ENCODE data around the gene SVEP1. TPM values are rescaled to one million over a fixed set of nuclear protein-coding genes. Genes with fewer than 3 reads are reported as not detected.

Gene SVEP1
- polyA plus RNA-seq, 1 donor (not counting 4 experiments of a cell fraction or from before 2014, with no cell fraction given) = 0.14 TPM

- TF ChIP-seq EZH2 (IDR thresholded peaks at IDR 0.05; ENCODE audit: low read length) = no peak
- TF ChIP-seq CTCF (optimal IDR thresholded peaks at IDR 0.05 in 1 of 3, IDR thresholded peaks at IDR 0.05 in 1 of 3, conservative IDR thresholded peaks at IDR 0.05 in 1 of 3; ENCODE audit: extremely low read depth in 1 of 3, insufficient read depth in 2 of 3, low read length in 3 of 3) = no peak
- no peaks in the 10 kb centered on the region for H3K4me1 ChIP-seq (ENCODE audit: control insufficient read depth, extremely low read depth, insufficient read depth, low read length)
- no peak overlapping the region for H3K4me2 ChIP-seq (ENCODE audit: control insufficient read depth, extremely low read depth, insufficient read depth, low read depth, low read length)
- H4K20me1 ChIP-seq (ENCODE audit: control insufficient read depth, extremely low read depth, insufficient read depth, low read length) = no peaks in the 10 kb centered on the region
- no peaks in the 10 kb centered on the region for H3K27me3 ChIP-seq (ENCODE audit: control insufficient read depth, extremely low read depth, insufficient read depth, low read length)
- H3K9ac ChIP-seq (ENCODE audit: control insufficient read depth, extremely low read depth, insufficient read depth, low read length) = no peak overlapping the region
- H3K4me3 ChIP-seq (ENCODE audit: control insufficient read depth in 2 of 3, extremely low read depth in 1 of 3, insufficient read depth in 2 of 3, low read depth in 1 of 3, low read length in 3 of 3) = no peak overlapping the region
- no peaks in the 10 kb centered on the region for H3K9me3 ChIP-seq (ENCODE audit: control insufficient read depth, low read depth, low read length)
- no peaks in the 10 kb centered on the region for H3K36me3 ChIP-seq (ENCODE audit: control insufficient read depth in 2 of 2, extremely low read depth in 1 of 2, insufficient read depth in 2 of 2, low read length in 2 of 2)
- FAIRE-seq (no peak), DNase-seq (ENCODE audit: low read depth, low spot score) (no peak)
- dilution Hi-C loops (cut with MboI; ENCODE audit: extremely low pct_ligation_motif_present, low sequenced_read_pairs) = no loop called here
- H3K79me2 ChIP-seq (ENCODE audit: control insufficient read depth, insufficient read depth, low read length) = no peaks in the 10 kb centered on the region
- H2AFZ ChIP-seq (ENCODE audit: control insufficient read depth, low read length) = no peak overlapping the region
- no peak overlapping the region for H3K27ac ChIP-seq (ENCODE audit: control insufficient read depth, insufficient read depth, low read length)
- H3K9me1 ChIP-seq (ENCODE audit: control insufficient read depth, extremely low read depth, insufficient read depth, low read length) = no peaks in the 10 kb centered on the region
These were observed 103.3 kb downstream of the SVEP1 start for GRCh38 chr9:110476251-110476650.

GRCh38 chr9:110472111-110472510 is 107.4 kb downstream of the SVEP1 start:
- TF ChIP-seq CTCF (optimal IDR thresholded peaks at IDR 0.05 in 1 of 3, IDR thresholded peaks at IDR 0.05 in 1 of 3, conservative IDR thresholded peaks at IDR 0.05 in 1 of 3; ENCODE audit: extremely low read depth in 1 of 3, insufficient read depth in 2 of 3, low read length in 3 of 3) = no peak
- TF ChIP-seq EZH2 (IDR thresholded peaks at IDR 0.05; ENCODE audit: low read length) = no peak
- H3K36me3 ChIP-seq (ENCODE audit: control insufficient read depth in 2 of 2, extremely low read depth in 1 of 2, insufficient read depth in 2 of 2, low read length in 2 of 2) = no peaks in the 10 kb centered on the region
- H3K9ac ChIP-seq (ENCODE audit: control insufficient read depth, extremely low read depth, insufficient read depth, low read length) = no peak overlapping the region
- no peak overlapping the region for H2AFZ ChIP-seq (ENCODE audit: control insufficient read depth, low read length)
- no peaks in the 10 kb centered on the region for H3K27me3 ChIP-seq (ENCODE audit: control insufficient read depth, extremely low read depth, insufficient read depth, low read length)
- dilution Hi-C loops (cut with MboI; ENCODE audit: extremely low pct_ligation_motif_present, low sequenced_read_pairs) = no loop called here
- H4K20me1 ChIP-seq (ENCODE audit: control insufficient read depth, extremely low read depth, insufficient read depth, low read length) = no peaks in the 10 kb centered on the region
- H3K9me3 ChIP-seq (ENCODE audit: control insufficient read depth, low read depth, low read length) = no peaks in the 10 kb centered on the region
- DNase-seq (ENCODE audit: low read depth, low spot score) (no peak), FAIRE-seq (no peak)
- H3K79me2 ChIP-seq (ENCODE audit: control insufficient read depth, insufficient read depth, low read length) = no peaks in the 10 kb centered on the region
- H3K27ac ChIP-seq (ENCODE audit: control insufficient read depth, insufficient read depth, low read length) = no peak overlapping the region
- no peak overlapping the region for H3K4me3 ChIP-seq (ENCODE audit: control insufficient read depth in 2 of 3, extremely low read depth in 1 of 3, insufficient read depth in 2 of 3, low read depth in 1 of 3, low read length in 3 of 3)
- H3K4me1 ChIP-seq (ENCODE audit: control insufficient read depth, extremely low read depth, insufficient read depth, low read length) = no peaks in the 10 kb centered on the region
- H3K4me2 ChIP-seq (ENCODE audit: control insufficient read depth, extremely low read depth, insufficient read depth, low read depth, low read length) = no peak overlapping the region
- H3K9me1 ChIP-seq (ENCODE audit: control insufficient read depth, extremely low read depth, insufficient read depth, low read length) = no peaks in the 10 kb centered on the region

All from keratinocyte (primary cell).